SJCRH30 (cell line): ENCODE results near the gene MAT2A. TPM values are rescaled to one million over a fixed set of nuclear protein-coding genes. Genes with fewer than 3 reads are reported as not detected.
"Not testable (repeated sequence)": the region's sequence is repeated elsewhere in the genome, so short reads cannot be mapped to it uniquely, and the experiment has no call there.

Experiments used
- DNase-seq, 2 experiments: peaks; one replicate each; pipeline ENCODE4 v3.0.0-alpha.2; 2015 to 2020
- H3K27ac ChIP-seq: fragments of 250-450 bp; sonication (Bioruptor Pico); 2 replicates; pipeline ENCODE4 v1.5.1; 2020; ENCODE audit warnings: mild to moderate bottlenecking, moderate library complexity
- H3K27me3 ChIP-seq: fragments of 250-450 bp; sonication (Bioruptor Pico); 2 replicates; pipeline ENCODE4 v1.5.1; 2020; ENCODE audit warnings: mild to moderate bottlenecking, moderate library complexity
- H3K36me3 ChIP-seq: fragments of 250-450 bp; sonication (Bioruptor Pico); 2 replicates; pipeline ENCODE4 v1.5.1; 2020; ENCODE audit warnings: mild to moderate bottlenecking, moderate library complexity
- H3K4me1 ChIP-seq: fragments of 250-450 bp; sonication (Bioruptor Pico); 2 replicates; pipeline ENCODE4 v1.5.1; 2020; ENCODE audit warnings: mild to moderate bottlenecking, moderate library complexity
- H3K4me3 ChIP-seq: fragments of 250-450 bp; sonication (Bioruptor Pico); 2 replicates; pipeline ENCODE4 v1.5.1; 2020; ENCODE audit warnings: mild to moderate bottlenecking, moderate library complexity
- H3K9me3 ChIP-seq: fragments of 250-450 bp; sonication (Bioruptor Pico); replicated peaks from 2 replicates; pipeline ENCODE4 v1.5.1; 2020; ENCODE audit warnings: mild to moderate bottlenecking, moderate library complexity
- total RNA-seq: library from RNA; depleted of rRNA; stranded (reverse); fragments of >200 nt; shearing (Covaris generic); gene quantifications from 2 replicates; pipeline ENCODE4 v1.2.3, GENCODE V29; 2014

MAT2A gene
- total RNA-seq, 1 experiment from 2014 or later: 291 TPM

DNA sequence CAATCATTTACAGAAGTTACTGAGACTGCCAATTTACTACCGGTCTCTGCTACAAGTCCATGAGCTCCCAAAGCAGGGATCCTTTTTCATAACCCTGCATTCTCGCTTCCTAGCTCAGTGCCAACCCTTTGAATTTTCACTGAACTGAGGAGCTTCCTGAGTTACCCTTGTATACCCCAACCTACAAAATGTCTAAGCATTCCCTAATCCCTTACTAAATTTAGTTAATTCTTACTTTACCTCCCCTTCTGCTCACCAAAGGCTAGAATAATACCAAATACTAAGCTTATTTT, 9.6 kb downstream of the MAT2A start:
- H3K27me3 ChIP-seq: peaks cover 6% of the 10 kb centered on the region
- DNase-seq: no peak
- peaks cover 75% of the 10 kb centered on the region for H3K36me3 ChIP-seq
- H3K27ac ChIP-seq: no peak overlapping the region
- H3K9me3 ChIP-seq: no peaks in the 10 kb centered on the region
- no peak overlapping the region for H3K4me3 ChIP-seq
- H3K4me1 ChIP-seq: peaks cover 18% of the 10 kb centered on the region

DNA sequence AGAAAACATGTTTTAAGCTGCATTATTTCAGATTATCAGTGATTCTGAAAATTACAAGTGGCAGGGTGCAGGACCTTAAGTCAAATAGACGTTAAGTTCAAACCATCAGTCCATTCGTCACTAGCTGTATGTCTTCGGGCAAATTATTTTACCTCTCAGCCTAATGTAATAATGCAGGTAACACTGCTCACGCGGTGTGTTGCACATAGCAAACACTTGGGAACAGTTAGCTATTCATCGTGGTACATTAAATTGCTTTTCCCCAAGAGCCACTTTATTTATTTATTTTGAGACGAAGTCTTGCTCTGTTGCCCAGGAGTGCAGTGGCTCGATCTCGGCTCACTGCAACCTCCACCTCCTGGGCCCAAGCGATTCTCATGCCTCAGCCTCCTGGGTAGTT, 10.1 kb downstream of the MAT2A start:
- no peak overlapping the region for H3K4me3 ChIP-seq
- H3K4me1 ChIP-seq: peaks cover 18% of the 10 kb centered on the region
- no peak for DNase-seq
- no peaks in the 10 kb centered on the region for H3K9me3 ChIP-seq
- no peak overlapping the region for H3K27ac ChIP-seq
- peaks cover 6% of the 10 kb centered on the region for H3K27me3 ChIP-seq
- H3K36me3 ChIP-seq: peaks cover 74% of the 10 kb centered on the region

DNA sequence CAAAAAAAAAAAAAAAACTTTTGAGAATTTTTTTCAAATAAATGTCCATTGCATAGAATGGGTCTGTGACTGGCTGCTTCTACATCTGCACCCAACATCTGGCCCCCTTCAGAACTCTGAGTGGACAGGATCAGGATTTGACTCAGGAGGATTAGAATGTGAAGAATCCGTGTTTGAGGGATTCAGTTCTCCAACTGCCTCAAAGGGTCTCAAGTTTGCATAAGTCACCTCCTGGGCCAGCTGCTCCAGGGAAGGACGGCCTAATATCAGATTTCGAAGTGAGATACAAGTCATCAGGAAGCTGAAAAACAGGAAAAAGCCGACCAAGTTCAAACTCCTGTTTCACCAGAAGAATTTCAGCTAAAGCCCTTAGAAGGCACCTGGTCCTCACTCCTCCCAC, 10.9 kb downstream of the MAT2A start:
- H3K4me1 ChIP-seq: peaks cover 18% of the 10 kb centered on the region
- no peak overlapping the region for H3K4me3 ChIP-seq
- peaks cover 6% of the 10 kb centered on the region for H3K27me3 ChIP-seq
- H3K27ac ChIP-seq: peak overlapping the region; percentile 10; the same call in 1 of the 2 replicates
- no peaks in the 10 kb centered on the region for H3K9me3 ChIP-seq
- peaks cover 70% of the 10 kb centered on the region for H3K36me3 ChIP-seq
- peak; percentile 71 to 83 for DNase-seq

DNA sequence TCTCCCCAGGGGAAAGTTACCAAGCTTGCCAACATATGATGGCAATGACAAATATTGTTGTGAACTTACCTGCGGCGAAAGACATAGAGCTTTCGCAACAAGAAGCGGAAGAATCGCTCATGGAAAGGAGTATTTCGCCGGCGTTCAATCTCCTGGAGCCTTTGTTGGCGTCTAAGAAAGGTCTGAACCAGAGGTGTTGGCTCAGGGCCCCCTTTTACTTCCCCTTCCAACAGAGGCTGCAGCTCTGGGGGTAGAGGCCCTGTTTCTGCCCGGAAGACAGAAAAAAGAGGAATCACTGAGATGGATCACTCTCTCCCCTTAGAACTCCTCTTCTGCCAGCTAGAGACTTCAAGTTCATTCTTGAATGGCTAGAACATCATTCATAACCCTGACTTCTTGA, 11.5 kb downstream of the MAT2A start:
- Histone ChIP-seq H3K9me3 (no peaks in the 10 kb centered on the region), H3K4me3 (no peak overlapping the region), H3K27ac (no peak overlapping the region), H3K27me3 (peaks cover 6% of the 10 kb centered on the region), H3K4me1 (peaks cover 18% of the 10 kb centered on the region), H3K36me3 (peaks cover 64% of the 10 kb centered on the region)
- DNase-seq: no peak

DNA sequence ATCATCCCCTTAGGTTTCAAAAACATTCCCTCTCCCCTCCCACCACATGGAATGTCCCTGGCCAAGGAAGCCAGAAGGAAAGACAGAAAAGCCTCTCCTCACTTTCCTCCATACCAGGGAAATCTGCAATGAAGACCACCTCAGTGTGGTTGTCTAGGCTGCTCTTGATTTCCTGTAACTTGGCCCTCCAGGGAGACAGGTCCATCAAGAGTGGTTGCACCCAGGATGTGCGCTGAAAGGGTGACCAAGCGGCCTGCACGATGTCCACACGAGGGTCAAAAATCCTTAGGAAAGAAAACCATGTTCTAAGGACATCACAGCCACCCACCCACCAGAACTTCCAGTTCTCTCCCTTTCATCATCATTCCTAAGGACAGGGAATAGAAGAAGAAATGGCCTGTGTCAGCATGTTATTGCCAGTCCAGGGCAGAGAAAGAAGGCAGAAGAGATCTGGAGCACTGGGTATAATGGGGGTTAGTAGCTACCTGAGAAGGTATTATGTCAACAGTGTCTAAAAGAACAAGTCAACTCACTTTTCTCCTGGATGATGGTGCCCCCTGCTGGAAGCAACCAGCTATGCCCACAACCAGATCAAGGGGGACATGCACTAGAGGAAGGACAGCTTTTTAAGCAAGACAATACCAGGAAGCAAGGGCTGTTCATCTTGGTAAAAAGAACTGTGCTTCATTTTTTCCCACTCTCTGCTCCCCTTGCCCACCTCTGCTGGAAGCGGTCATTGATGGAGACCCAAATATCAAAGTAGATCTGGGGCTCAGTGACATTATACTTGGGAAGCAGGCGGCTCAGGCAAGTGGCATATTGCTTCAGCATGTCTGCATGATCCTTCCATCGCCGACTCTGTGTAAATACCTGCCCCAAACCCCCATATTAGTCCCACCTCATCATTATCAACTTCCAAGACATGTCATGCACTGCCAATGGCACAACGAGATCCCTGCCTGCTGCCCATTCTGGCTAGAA, 13.0 kb downstream of the MAT2A start:
- Histone ChIP-seq H3K27me3 (no peaks in the 10 kb centered on the region; the same call in 1 of the 2 replicates), H3K4me1 (peaks cover 18% of the 10 kb centered on the region), H3K27ac (no peak overlapping the region), H3K9me3 (no peaks in the 10 kb centered on the region), H3K36me3 (peaks cover 49% of the 10 kb centered on the region), H3K4me3 (no peak overlapping the region)
- DNase-seq: peak; percentile 78 to 92

DNA sequence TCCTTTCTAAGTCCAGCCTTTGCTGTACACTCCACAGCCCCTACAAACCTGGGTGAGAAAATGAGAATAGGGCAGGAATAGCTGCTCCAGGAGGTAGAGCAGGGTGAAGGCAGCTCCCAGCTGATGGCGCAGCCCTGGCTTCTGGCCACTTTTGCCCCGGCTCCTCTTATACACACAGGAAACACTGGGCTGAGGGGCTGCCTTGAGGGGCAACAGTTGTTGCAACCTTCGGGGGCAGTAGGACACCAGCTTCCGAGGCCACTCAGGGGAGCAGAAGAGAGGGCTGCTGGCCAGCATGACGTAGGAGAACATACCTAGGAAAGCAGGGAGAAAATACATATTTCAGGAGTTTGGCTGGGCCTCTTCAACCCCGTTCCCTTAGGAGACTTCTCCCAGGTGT, 14.2 kb downstream of the MAT2A start:
- Histone ChIP-seq H3K27ac (no peak overlapping the region), H3K4me1 (peaks cover 18% of the 10 kb centered on the region), H3K27me3 (no peaks in the 10 kb centered on the region), H3K9me3 (no peaks in the 10 kb centered on the region), H3K36me3 (peaks cover 42% of the 10 kb centered on the region), H3K4me3 (no peak overlapping the region)
- DNase-seq: no peak

DNA sequence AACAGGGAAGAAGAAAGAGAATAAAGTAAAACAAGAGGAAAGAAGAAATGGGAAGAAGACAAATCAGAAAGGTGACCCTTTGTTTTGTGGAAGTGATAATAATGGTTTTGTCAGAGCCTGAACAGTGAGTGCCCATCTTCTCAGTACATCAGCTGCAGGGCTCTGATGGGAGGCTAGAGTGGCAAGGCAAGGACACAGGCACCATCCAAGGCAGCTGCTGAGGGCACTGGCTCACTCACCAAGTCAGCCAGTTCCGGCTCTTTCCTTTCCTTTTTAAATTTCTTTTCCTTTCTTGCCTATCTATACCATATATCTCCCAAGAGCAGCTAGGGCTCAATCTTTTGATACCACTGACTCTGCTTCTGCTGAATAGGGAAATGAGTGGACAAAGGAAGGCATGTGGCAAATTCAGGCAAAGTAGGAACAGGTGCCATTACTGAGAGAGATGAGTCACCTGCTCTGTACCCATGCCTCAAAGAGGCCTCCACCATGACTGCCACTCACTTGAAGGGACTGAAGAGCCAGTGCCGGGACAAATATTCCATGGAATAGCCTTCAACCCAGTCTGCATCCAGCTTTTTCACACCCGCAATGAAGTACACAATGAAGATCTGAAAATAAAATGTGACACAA, 16.1 kb downstream of the MAT2A start:
- Histone ChIP-seq H3K27me3 (no peaks in the 10 kb centered on the region), H3K4me1 (peaks cover 5% of the 10 kb centered on the region), H3K27ac (peak overlapping the region; percentile 26; the same call in 1 of the 2 replicates), H3K4me3 (no peak overlapping the region), H3K9me3 (no peaks in the 10 kb centered on the region), H3K36me3 (peaks cover 42% of the 10 kb centered on the region)
- peak in 1 of 2 experiments; percentile 42 for DNase-seq

DNA sequence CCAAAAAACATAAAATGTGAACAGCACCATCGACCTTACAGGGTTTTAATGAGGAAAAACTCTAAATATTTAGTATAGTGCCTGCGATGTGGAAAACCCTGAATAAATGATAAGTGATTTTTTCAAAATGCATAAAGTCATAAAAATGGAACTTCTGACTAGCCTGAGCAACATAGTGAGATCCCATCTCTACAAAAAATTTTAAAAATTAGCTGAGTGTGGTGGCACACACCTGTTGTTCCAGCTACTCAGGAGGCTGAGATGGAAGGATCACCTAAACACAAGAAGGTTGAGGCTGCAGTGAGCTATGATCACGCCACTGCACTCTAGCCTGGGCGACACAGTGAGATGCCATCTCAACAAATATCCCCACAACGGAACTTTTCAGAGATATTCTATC, 18.2 kb downstream of the MAT2A start:
- Histone ChIP-seq H3K4me1 (no peaks in the 10 kb centered on the region), H3K27ac (no peak overlapping the region), H3K9me3 (no peaks in the 10 kb centered on the region), H3K4me3 (no peak overlapping the region), H3K27me3 (no peaks in the 10 kb centered on the region), H3K36me3 (peaks cover 25% of the 10 kb centered on the region)
- no peak for DNase-seq

DNA sequence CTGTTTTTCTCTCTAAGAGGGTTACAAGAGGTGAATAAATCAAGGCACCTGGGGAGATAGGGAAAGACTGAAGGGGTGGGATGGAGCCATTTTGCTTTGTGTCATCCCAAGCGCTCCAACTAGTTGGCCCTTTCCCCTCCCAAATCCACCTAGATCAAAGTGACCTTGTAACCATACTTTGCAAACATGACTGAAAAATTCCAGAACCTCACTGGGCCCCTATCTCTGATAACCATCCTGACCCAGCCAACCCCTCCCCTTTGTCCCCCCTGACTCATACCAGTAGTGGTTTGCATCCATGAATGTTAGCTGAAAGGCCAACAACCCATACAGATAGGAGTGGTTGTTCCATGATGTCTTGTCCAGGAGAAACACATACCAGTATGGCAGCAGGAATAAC, 19.2 kb downstream of the MAT2A start:
- H3K36me3 ChIP-seq: peaks cover 19% of the 10 kb centered on the region
- H3K27me3 ChIP-seq: no peaks in the 10 kb centered on the region
- no peak for DNase-seq
- no peak overlapping the region for H3K4me3 ChIP-seq
- no peak overlapping the region for H3K27ac ChIP-seq
- H3K4me1 ChIP-seq: no peaks in the 10 kb centered on the region
- no peaks in the 10 kb centered on the region for H3K9me3 ChIP-seq

DNA sequence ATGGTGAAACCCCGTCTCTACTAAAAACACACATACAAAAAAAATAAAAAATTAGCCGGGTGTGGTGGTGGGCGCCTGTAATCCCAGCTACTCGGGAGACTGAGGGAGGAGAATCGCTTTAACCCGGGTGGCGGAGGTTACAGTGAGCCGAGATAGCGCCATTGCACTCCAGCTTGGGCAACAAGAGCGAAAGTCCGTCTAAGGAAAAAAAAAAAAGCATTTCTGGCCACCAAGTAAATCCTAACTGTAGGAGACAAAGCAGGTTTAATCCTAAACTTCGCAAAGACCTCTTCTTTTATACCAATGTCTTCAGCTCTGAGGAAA, 21.4 kb downstream of the MAT2A start:
- not testable (repeated sequence) for H3K4me1 ChIP-seq, H3K27ac ChIP-seq, H3K9me3 ChIP-seq, H3K27me3 ChIP-seq, DNase-seq
- Histone ChIP-seq H3K36me3 (peaks cover 12% of the 10 kb centered on the region; the same call in 1 of the 2 replicates), H3K4me3 (peak overlapping the region; percentile 73)

DNA sequence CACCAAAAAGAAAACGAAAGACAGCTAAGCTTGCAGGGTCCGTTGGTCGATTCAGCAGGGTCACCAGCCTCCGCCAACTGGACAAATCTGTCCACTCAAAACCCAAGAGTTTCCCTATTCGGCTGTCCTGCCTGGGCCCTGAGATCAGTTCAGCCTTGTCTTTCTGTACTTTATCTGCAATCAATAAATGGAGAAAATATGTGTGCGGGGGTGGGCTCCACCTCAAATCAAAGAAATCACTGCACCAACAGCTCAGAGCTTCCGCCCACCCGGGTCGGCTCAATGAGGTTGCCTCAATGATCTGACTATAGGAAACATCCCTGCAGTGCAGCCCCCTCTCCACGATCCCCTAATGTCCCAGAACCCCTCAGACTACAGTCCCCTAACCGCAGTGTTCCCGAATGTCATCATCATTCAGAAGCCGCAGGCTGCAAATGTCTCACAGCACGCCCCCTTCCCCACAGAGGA, 21.9 kb downstream of the MAT2A start:
- H3K4me1 ChIP-seq: no peaks in the 10 kb centered on the region
- no peaks in the 10 kb centered on the region for H3K27me3 ChIP-seq
- H3K9me3 ChIP-seq: no peaks in the 10 kb centered on the region
- no peak for DNase-seq
- H3K4me3 ChIP-seq: peak overlapping the region; percentile 73
- peaks cover 12% of the 10 kb centered on the region; the same call in 1 of the 2 replicates for H3K36me3 ChIP-seq
- peak overlapping the region; percentile 65; the same call in 1 of the 2 replicates for H3K27ac ChIP-seq

DNA sequence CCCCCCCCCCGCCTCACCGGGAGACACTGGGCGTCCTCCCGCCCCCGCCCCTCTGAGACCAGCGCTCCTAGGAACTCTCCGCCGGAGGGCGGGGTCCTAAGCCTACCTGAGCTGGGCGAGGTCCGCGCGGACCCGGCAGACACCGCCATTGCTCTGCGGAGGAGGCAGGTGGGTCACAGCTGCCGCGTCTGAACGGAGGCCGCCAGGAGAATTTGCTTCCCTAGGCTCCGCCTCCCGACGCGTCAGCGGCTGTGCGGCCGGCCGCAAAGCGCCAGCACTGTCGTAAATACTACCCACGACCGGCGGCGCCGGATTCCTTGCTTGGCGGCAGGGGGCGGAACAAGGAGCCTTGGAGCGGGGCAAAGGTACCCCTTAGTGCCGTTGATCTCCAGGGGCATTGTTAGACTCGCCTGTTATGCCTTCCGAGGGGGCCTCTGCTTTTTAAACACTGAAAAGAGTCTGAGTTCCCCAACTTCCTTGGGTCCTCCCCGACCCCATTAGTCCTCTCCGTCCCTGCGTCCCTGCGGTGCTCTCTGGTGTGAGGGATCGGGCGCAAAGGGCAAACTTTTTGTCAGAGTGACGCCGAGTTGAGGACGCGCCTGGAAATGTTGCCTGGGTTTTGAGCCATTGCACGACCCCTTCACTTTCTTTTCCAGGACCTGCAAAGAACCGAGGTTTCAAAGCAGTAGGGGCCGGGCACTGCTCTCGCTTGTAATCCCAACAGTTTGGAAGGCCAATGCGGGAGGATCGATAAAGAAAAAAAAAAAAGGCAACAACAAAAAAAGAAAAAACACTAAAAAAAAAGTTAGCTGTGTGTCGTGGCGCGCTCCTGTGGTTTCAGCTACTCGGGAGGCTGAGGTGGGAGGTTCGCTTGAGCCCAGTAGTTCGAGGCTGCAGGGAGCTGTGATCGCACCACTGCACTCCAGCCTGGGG, 22.6 kb downstream of the MAT2A start, which contains the start of gene GGCX:
GGCX (minus strand) TSS at position 214 of the 933 bp plus-strand sequence; CDS start at position 149, 65 bp downstream.
- DNase-seq: peak; percentile 97 to 98
- Histone ChIP-seq H3K9me3 (no peaks in the 10 kb centered on the region), H3K27ac (peak within 1 kb of the TSS; percentile 65), H3K4me1 (no peaks in the 10 kb centered on the region), H3K4me3 (peak within 1 kb of the TSS; percentile 73), H3K36me3 (peaks cover 12% of the 10 kb centered on the region; the same call in 1 of the 2 replicates), H3K27me3 (no peaks in the 10 kb centered on the region; the same call in 1 of the 2 replicates)

DNA sequence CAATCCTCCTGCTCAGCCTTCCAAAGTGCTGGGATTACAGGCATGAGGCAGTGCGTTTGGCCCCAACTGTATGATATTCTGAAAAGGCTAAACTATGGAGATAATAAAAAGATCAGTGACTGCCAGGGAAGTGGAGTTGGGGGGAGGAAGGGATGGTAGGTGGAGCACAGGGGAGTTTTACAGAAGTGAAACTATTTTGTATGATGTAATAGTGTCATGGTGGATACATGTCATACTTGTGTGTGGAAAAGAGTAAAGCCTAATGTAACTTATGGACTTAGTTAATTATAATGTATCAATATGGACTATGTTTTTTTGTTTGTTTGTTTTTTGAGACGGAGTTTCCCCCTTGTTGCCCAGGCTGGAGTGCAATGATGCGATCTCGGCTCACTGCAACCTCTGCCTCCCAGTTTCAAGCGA, 25.2 kb downstream of the MAT2A start:
- DNase-seq: no peak
- no peaks in the 10 kb centered on the region for H3K4me1 ChIP-seq
- no peak overlapping the region for H3K27ac ChIP-seq
- H3K27me3 ChIP-seq: peaks cover 3% of the 10 kb centered on the region; the same call in 1 of the 2 replicates
- H3K9me3 ChIP-seq: no peaks in the 10 kb centered on the region
- no peaks in the 10 kb centered on the region for H3K36me3 ChIP-seq
- H3K4me3 ChIP-seq: no peak overlapping the region

DNA sequence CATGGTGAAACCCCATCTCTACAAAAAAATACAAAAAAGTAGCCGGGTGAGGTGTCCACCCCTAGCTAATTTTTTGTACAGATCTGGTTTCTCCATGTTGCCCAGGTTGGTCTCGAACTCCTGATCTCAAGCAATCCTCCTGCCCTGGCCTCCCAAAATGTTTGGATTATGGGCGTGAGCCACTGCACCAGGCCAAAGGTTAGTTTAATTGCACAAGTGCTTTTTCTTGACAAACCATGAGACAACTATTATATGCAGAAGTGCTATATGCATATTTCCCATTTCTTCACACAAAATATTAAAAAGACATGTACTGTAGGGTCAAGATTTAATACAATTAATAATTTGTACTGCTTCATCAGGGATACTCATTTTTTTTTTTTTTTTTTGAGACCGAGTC, 27.3 kb downstream of the MAT2A start:
- Histone ChIP-seq H3K27me3 (peaks cover 11% of the 10 kb centered on the region), H3K36me3 (no peaks in the 10 kb centered on the region), H3K4me1 (no peaks in the 10 kb centered on the region), H3K4me3 (no peak overlapping the region), H3K9me3 (no peaks in the 10 kb centered on the region), H3K27ac (no peak overlapping the region)
- no peak for DNase-seq
